Smooth muscle cell (in vitro differentiated cells): ENCODE measurements around the gene PRR33. TPM values are rescaled to one million over a fixed set of nuclear protein-coding genes. Genes with fewer than 3 reads are reported as not detected.

Experiments used
- DNase-seq: peaks from one replicate; lab custom pipeline; 2025; ENCODE audit not compliant: unreplicated experiment; lab: John Stamatoyannopoulos, UW
- H2AFZ ChIP-seq: fragments of 200-600 bp; sonication (generic); 2 replicates; pipeline ENCODE4 v1.6.0; 2016; ENCODE audit warnings: antibody characterized with exemption, low read depth, mild to moderate bottlenecking
- H3F3A ChIP-seq: fragments of 200-600 bp; sonication (generic); 2 replicates; pipeline ENCODE4 v1.6.0; 2017; ENCODE audit warnings: antibody characterized with exemption, low read depth
- H3K27ac ChIP-seq: fragments of 200-600 bp; sonication (generic); 2 replicates; pipeline ENCODE4 v1.5.1; 2016; ENCODE audit warnings: low read depth, mild to moderate bottlenecking
- H3K27me3 ChIP-seq: fragments of 200-600 bp; sonication (generic); 2 replicates; pipeline ENCODE4 v1.6.1; 2016; ENCODE audit warnings: low read depth, mild to moderate bottlenecking
- H3K36me3 ChIP-seq: fragments of 200-600 bp; sonication (generic); 2 replicates; pipeline ENCODE4 v1.5.1; 2016; ENCODE audit warnings: low read depth
- H3K4me1 ChIP-seq: fragments of 200-600 bp; sonication (generic); 2 replicates; pipeline ENCODE4 v1.5.1; 2016; ENCODE audit warnings: low read depth
- H3K4me2 ChIP-seq: fragments of 200-600 bp; sonication (generic); 2 replicates; pipeline ENCODE4 v1.6.0; 2016; ENCODE audit warnings: mild to moderate bottlenecking
- H3K4me3 ChIP-seq: fragments of 200-600 bp; sonication (generic); 2 replicates; pipeline ENCODE4 v1.5.1; 2016; ENCODE audit warnings: mild to moderate bottlenecking
- H3K79me2 ChIP-seq: fragments of 200-600 bp; sonication (generic); 2 replicates; pipeline ENCODE4 v1.6.0; 2016; ENCODE audit warnings: low read depth, mild to moderate bottlenecking
- H3K9ac ChIP-seq: fragments of 200-600 bp; sonication (generic); 2 replicates; pipeline ENCODE4 v1.6.0; 2016; ENCODE audit warnings: low read depth
- H3K9me3 ChIP-seq: fragments of 200-600 bp; sonication (generic); replicated peaks from 2 replicates; pipeline ENCODE4 v1.5.1; 2016; ENCODE audit warnings: low read depth
- H4K20me1 ChIP-seq: fragments of 200-600 bp; sonication (generic); 2 replicates; pipeline ENCODE4 v1.6.0; 2016; ENCODE audit warnings: low read depth
- CTCF ChIP-seq: fragments of 200-600 bp; sonication (generic); IDR thresholded peaks from 2 replicates; pipeline ENCODE4 v1.5.1; 2017; ENCODE audit warnings: borderline replicate concordance, mild to moderate bottlenecking, antibody characterized with exemption; ENCODE audit not compliant: insufficient read depth, poor library complexity, severe bottlenecking
- WGBS: methylation state at CpG from one replicate; pipeline ENCODE4 v1.1.7; 2016; ENCODE audit warnings: low lambda C conversion rate; 5-methylcytosine and 5-hydroxymethylcytosine counted together
- polyA plus RNA-seq: library from polyadenylated mRNA; unstranded; fragments of >200 nt; fragmentation: Nextera tagmentation; extraction: Ambion mirVana; gene quantifications from 2 replicates; pipeline ENCODE4 v1.2.1, GENCODE V29; 2016
- total RNA-seq: library from RNA; depleted of rRNA; stranded (reverse); fragments of >200 nt; gene quantifications from 2 replicates; pipeline ENCODE4 v1.2.3, GENCODE V29; 2014

PRR33 gene
- total and polyA plus RNA-seq, 2 experiments from 2014 or later = not detected

- no peak overlapping the region for H3K9ac ChIP-seq
- H3K9me3 ChIP-seq = no peaks in the 10 kb centered on the region
- no peaks in the 10 kb centered on the region for H3K27me3 ChIP-seq
- no peak overlapping the region for H2AFZ ChIP-seq
- no peak overlapping the region for H3K4me2 ChIP-seq
- WGBS = 86% methylated on average over 24 of the region's 25 CpGs
- no peak overlapping the region for H3K4me3 ChIP-seq
- DNase-seq = no peak
- H3K27ac ChIP-seq = no peak overlapping the region
- H3K4me1 ChIP-seq = peaks cover 6% of the 10 kb centered on the region
- H3F3A ChIP-seq = no peaks in the 10 kb centered on the region
- no peak for TF ChIP-seq CTCF
- H3K79me2 ChIP-seq = no peaks in the 10 kb centered on the region
- no peaks in the 10 kb centered on the region for H3K36me3 ChIP-seq
- H4K20me1 ChIP-seq = no peaks in the 10 kb centered on the region
These were observed 19.3 kb downstream of the PRR33 start for GRCh38 chr11:1872267-1872985.

- Histone ChIP-seq H3K4me2 (no peak overlapping the region), H3K36me3 (no peaks in the 10 kb centered on the region), H3K4me3 (no peak overlapping the region), H3K27me3 (no peaks in the 10 kb centered on the region), H3K9me3 (no peaks in the 10 kb centered on the region), H3K79me2 (no peaks in the 10 kb centered on the region), H4K20me1 (no peaks in the 10 kb centered on the region), H3K27ac (no peak overlapping the region), H2AFZ (no peak overlapping the region), H3F3A (no peaks in the 10 kb centered on the region), H3K4me1 (peaks cover 2% of the 10 kb centered on the region), H3K9ac (no peak overlapping the region)
- TF ChIP-seq CTCF = no peak
- DNase-seq = no peak
- WGBS = 94% methylated on average over 15 of the region's 15 CpGs
These were observed 20.2 kb downstream of the PRR33 start for GRCh38 chr11:1871531-1871930.

GRCh38 chr11:1870721-1871466, 20.8 kb downstream of the PRR33 start:
- Histone ChIP-seq H4K20me1 (no peaks in the 10 kb centered on the region), H3K36me3 (no peaks in the 10 kb centered on the region), H2AFZ (no peak overlapping the region), H3K79me2 (no peaks in the 10 kb centered on the region), H3K4me2 (no peak overlapping the region), H3K27ac (no peak overlapping the region), H3K9me3 (no peaks in the 10 kb centered on the region), H3K4me1 (no peaks in the 10 kb centered on the region), H3K27me3 (no peaks in the 10 kb centered on the region), H3K9ac (no peak overlapping the region), H3F3A (no peaks in the 10 kb centered on the region), H3K4me3 (no peak overlapping the region)
- no peak for TF ChIP-seq CTCF
- 80% methylated on average over 50 of the region's 50 CpGs for WGBS
- no peak for DNase-seq

DNA sequence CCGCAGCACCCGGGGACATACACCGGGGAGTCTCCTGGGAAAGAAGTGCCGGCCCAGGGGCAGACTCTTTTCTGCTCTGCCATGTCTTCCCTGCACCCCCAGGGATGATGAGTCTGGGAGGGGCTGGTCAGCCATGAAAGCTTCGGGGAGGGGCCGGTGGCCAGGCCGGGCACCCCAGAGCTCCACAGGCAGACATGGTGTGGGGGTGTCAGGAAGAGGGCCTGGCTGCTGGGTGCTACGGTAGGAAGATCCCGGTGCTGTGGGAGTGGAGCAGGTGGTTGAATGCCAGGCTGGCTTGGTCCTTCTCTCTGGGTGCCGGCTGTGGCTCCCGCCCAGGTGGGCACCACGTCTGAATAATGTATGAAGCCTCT, 21.4 kb downstream of the PRR33 start:
- H3K79me2 ChIP-seq = no peaks in the 10 kb centered on the region
- no peaks in the 10 kb centered on the region for H3F3A ChIP-seq
- no peaks in the 10 kb centered on the region for H3K4me1 ChIP-seq
- no peak overlapping the region for H2AFZ ChIP-seq
- H3K4me2 ChIP-seq = no peak overlapping the region
- no peak for TF ChIP-seq CTCF
- DNase-seq = no peak
- no peak overlapping the region for H3K4me3 ChIP-seq
- H3K36me3 ChIP-seq = no peaks in the 10 kb centered on the region
- no peak overlapping the region for H3K9ac ChIP-seq
- WGBS = 94% methylated on average over 12 of the region's 12 CpGs
- no peaks in the 10 kb centered on the region for H3K9me3 ChIP-seq
- H3K27ac ChIP-seq = no peak overlapping the region
- no peaks in the 10 kb centered on the region for H3K27me3 ChIP-seq
- H4K20me1 ChIP-seq = no peaks in the 10 kb centered on the region
